Brain microvascular endothelial cell (primary cell): ENCODE measurements around the gene SCYGR3.

Source experiments
- DNase-seq: peaks from one replicate; pipeline ENCODE4 v3.0.0-alpha.2; 2020
- H3K27ac ChIP-seq: fragments of 250-450 bp; sonication (Bioruptor Pico); 2 replicates; pipeline ENCODE4 v1.5.1; 2020; ENCODE audit warnings: mild to moderate bottlenecking, moderate library complexity
- H3K27me3 ChIP-seq: fragments of 250-450 bp; sonication (Bioruptor Pico); replicated peaks from 2 replicates; pipeline ENCODE4 v1.5.1; 2020; ENCODE audit warnings: mild to moderate bottlenecking
- H3K36me3 ChIP-seq: fragments of 250-450 bp; sonication (Bioruptor Pico); replicated peaks from 2 replicates; pipeline ENCODE4 v1.5.1; 2020; ENCODE audit warnings: mild to moderate bottlenecking
- H3K4me3 ChIP-seq: 2 replicates; pipeline ENCODE4 v1.5.1; 2011; ENCODE audit warnings: low read depth, mild to moderate bottlenecking, control low read depth, low read length, moderate library complexity
- CTCF ChIP-seq: IDR thresholded peaks from 2 replicates; pipeline ENCODE4 v1.5.1; 2011; ENCODE audit warnings: low read depth, mild to moderate bottlenecking, moderate library complexity, low read length, control low read depth, inconsistent platforms; ENCODE audit errors: missing control alignments
- in situ Hi-C: cut with HindIII; loops from 2 replicates; pipeline ENCODE4 v1.10.0; 2017; ENCODE audit warnings: low sequenced_read_pairs, low pct_ligation_motif_present

SCYGR3 gene

DNA sequence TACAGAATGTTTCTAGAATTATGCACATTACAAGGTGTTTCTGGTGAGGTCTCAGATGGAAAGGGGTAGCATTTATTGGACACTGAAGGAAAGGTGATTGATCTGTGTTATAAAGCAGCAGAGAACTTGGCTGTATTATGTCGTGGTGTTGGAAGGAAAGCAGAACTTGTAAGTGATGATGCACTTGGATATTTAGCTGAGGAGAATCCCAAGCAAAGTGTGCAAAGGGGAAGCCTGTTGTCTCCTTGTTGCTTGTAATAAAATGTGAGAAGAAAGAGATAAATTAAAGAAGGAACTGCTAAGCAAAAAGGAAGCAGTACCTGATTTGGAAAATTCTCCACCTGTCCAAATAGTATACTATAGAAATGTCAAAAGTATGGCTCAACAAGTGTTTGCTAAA is 39.8 kb upstream of the SCYGR3 start:
- no peak for DNase-seq
- no peak for TF ChIP-seq CTCF
- in situ Hi-C loops: no loop called here
- Histone ChIP-seq H3K27ac (no peak overlapping the region), H3K4me3 (no peak overlapping the region), H3K27me3 (no peaks in the 10 kb centered on the region), H3K36me3 (no peaks in the 10 kb centered on the region)

DNA sequence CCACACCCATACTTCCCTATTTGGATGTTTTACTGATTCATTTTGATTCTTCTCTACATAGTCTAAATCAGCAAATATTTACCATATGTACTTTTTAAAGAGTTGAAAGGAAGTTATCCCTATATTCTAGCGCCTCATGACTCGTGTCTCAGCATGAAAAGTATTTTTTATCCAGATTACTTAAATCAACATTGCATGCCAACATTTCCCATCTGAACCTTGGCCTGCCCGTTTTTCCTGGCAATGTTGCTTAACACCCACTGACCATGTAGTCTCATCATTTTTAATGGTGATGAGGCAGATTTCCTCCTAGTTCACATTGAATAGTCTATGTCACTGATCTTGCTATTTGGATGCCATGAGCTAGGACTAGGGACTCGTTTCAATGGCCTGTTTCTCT is 38.8 kb upstream of the SCYGR3 start:
- Histone ChIP-seq H3K36me3 (no peaks in the 10 kb centered on the region), H3K27me3 (no peaks in the 10 kb centered on the region), H3K4me3 (no peak overlapping the region), H3K27ac (peak overlapping the region; percentile 10)
- in situ Hi-C loops: no loop called here
- peak; percentile 39 for DNase-seq
- no peak for TF ChIP-seq CTCF

GRCh38 chr2:227643990-227644551 is 29.4 kb upstream of the SCYGR3 start:
- DNase-seq: no peak
- Histone ChIP-seq H3K4me3 (no peak overlapping the region), H3K36me3 (no peaks in the 10 kb centered on the region), H3K27ac (no peak overlapping the region), H3K27me3 (no peaks in the 10 kb centered on the region)
- in situ Hi-C loops: no loop called here
- no peak for TF ChIP-seq CTCF

DNA sequence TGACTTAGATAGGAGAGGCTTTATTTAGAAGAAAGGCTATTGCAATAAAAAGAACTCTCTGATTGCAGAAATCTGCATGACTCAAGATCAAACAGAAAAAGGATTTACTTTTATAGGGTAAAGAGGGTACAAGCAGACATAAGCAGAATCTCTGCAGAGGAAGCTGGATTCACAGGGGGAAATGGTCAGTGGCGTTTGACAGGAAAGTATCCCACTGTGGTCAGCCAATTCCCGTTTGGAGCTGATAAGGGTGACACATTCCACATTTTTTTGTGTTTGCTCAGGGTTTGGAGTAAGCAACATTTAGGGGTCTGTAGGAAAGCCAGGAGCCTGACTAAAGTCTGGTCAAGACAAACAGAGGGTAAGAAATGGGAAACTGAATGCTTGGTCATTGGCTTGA is 28.0 kb upstream of the SCYGR3 start:
- H3K27me3 ChIP-seq: no peaks in the 10 kb centered on the region
- peak; percentile 13 for DNase-seq
- no peaks in the 10 kb centered on the region for H3K36me3 ChIP-seq
- in situ Hi-C loops: no loop called here
- no peak for TF ChIP-seq CTCF
- H3K4me3 ChIP-seq: no peak overlapping the region
- no peak overlapping the region for H3K27ac ChIP-seq

DNA sequence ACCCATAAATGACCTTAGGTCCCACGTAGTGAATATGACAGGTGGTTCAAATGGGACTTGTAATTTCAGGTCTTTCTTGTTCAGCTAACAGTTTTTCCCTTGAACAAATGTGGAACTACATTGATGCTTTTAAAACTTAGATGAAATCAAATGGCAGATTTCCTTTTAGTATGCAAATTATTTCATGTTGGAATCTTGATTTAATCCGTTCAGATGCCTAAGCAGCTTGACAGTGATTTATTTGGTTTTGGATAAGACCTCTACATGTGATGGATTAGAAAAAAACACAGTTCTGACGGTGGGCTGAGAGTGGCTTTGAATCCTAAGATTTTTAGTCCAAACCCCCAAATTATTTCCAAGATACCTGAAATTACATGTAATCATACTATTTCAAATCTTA is 19.6 kb upstream of the SCYGR3 start:
- H3K36me3 ChIP-seq: no peaks in the 10 kb centered on the region
- H3K27ac ChIP-seq: no peak overlapping the region
- no peak overlapping the region for H3K4me3 ChIP-seq
- no peak for TF ChIP-seq CTCF
- in situ Hi-C loops: no loop called here
- no peak for DNase-seq
- no peaks in the 10 kb centered on the region for H3K27me3 ChIP-seq

GRCh38 chr2:227632827-227633226 is 18.2 kb upstream of the SCYGR3 start:
- Histone ChIP-seq H3K27ac (no peak overlapping the region), H3K4me3 (no peak overlapping the region), H3K36me3 (no peaks in the 10 kb centered on the region), H3K27me3 (no peaks in the 10 kb centered on the region)
- in situ Hi-C loops: no loop called here
- no peak for DNase-seq
- no peak for TF ChIP-seq CTCF
